Measurements from ENCODE around the gene DEFB123. TPM values are rescaled to one million over a fixed set of nuclear protein-coding genes. Genes with fewer than 3 reads are reported as not detected.
"Not testable (repeated sequence)": the region's sequence is repeated elsewhere in the genome, so short reads cannot be mapped to it uniquely, and the experiment has no call there.

Gene DEFB123
- total RNA-seq, 4 donors from 2014 or later, result not detected

DNA sequence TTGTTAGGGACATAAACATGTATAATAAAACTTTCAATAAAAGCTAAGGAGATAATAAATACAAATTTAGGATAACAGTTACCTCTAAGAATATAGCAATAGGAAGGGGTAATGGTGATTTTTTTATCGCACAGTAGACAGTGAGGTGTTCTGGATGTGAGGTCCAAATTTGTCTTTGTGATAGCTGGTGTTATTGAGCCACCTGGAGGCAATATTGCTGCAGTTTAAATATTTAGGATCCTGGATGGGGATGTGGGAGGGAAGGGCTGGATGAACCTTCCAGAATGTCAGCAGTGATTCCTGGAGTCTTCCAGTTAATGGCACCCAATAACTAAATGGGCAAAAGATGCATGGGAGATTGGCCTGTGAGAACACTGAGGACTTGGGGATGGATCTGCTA, 13.9 kb downstream of the DEFB123 start:
- no peak for ATAC-seq
- 80 to 86% methylated on average over 1 of the region's 1 CpG for WGBS, 2 donors (ENCODE audit: low coverage in 1 of 2)
- TF ChIP-seq POLR2AphosphoS5 (IDR thresholded peaks at IDR 0.05), result no peak
- no peak for TF ChIP-seq POLR2A (IDR thresholded peaks at IDR 0.05)
- Histone ChIP-seq H3K4me1 (no peaks in the 10 kb centered on the region), H3K27ac (no peak overlapping the region), H3K27me3 (peaks cover 11% of the 10 kb centered on the region), H3K9me3 (no peaks in the 10 kb centered on the region), H3K4me3 (no peak overlapping the region), H3K36me3 (no peaks in the 10 kb centered on the region)

DNA sequence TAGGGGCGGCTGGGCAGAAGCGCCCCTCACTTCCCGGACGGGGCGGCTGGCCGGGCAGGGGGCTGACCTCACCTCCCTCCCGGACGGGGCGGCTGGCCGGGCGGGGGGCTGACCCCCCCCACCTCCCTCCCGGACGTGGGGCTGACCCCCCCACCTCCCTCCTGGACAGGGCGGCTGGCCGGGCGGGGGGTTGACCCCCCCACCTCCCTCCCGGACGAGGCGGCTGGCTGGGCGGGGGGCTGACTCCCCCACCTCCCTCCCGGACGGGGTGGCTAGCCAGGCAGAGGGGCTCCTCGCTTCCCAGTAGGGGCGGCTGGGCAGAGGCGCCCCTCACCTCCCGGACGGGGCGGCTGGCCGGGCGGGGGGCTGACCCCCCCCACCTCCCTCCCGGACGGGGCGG, 30.5 kb downstream of the DEFB123 start:
- H3K4me3 ChIP-seq, result peak overlapping the region in 1 of 2 donors; percentile 12

DNA sequence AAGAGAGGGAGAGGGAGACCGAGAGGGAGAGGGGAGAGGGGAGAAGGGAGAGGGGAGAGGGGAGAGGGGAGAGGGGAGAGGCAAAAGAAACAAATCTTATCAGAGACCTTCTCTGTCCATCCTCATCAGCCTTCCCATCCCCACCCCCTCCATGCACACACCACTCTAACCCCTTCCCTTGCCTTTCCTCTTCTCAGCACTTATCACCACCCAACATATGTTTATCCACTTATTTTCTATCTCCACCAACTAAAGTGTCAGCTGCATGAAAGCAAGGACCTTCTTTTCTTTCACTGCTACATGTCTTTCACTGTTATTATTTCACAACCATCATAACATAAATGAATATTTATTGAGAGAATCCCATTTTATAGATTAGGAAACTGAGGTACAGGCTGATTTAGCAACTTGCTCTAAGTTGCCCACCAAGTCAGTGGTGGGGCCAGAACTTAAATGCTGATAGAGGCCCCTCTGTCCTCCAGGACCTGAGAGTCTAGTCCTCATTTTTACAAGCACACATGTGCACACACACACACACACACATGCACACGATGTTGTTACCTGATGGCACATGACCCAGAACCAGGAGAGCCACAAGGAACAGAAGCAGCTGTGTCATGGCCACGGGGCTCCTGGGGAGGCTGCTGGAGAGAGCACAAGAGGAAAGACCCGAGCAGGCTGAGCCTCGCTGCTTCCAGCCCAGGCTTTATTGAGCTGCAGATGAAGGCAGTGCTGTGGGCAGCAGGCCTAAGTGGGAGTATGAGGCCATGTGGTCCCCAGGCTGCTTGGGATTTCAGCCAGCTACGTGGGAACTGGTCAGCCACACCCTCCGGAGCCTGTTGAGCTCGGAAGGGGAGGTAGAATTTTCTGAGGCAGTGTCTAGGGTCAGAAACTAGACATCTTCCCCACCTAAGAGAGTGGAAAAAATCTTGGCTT, 32.2 kb downstream of the DEFB123 start:
- Histone ChIP-seq H3K4me3 (no peak overlapping the region), H3K4me1 (peaks cover 0 to 37% (median 7%) of the 10 kb centered on the region in 3 donors), H3K27ac (no peak overlapping the region), H3K27me3 (peaks cover 10% of the 10 kb centered on the region), H3K9me3 (no peaks in the 10 kb centered on the region), H3K36me3 (no peaks in the 10 kb centered on the region)
- no peak for TF ChIP-seq POLR2AphosphoS5 (IDR thresholded peaks at IDR 0.05)
- TF ChIP-seq, protein P1, sequence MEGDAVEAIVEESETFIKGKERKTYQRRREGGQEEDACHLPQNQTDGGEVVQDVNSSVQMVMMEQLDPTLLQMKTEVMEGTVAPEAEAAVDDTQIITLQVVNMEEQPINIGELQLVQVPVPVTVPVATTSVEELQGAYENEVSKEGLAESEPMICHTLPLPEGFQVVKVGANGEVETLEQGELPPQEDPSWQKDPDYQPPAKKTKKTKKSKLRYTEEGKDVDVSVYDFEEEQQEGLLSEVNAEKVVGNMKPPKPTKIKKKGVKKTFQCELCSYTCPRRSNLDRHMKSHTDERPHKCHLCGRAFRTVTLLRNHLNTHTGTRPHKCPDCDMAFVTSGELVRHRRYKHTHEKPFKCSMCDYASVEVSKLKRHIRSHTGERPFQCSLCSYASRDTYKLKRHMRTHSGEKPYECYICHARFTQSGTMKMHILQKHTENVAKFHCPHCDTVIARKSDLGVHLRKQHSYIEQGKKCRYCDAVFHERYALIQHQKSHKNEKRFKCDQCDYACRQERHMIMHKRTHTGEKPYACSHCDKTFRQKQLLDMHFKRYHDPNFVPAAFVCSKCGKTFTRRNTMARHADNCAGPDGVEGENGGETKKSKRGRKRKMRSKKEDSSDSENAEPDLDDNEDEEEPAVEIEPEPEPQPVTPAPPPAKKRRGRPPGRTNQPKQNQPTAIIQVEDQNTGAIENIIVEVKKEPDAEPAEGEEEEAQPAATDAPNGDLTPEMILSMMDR (IDR thresholded peaks at IDR 0.05), result no peak
- WGBS, 2 donors (ENCODE audit: low coverage in 1 of 2), result 40% methylated on average over 4 of the region's 8 CpGs; no CpG with 5 or more reads in 1 of the 2 donors
- ATAC-seq, result no peak

More for the DNA sequence above, 30.5 kb downstream of the DEFB123 start:
- peaks cover 0 to 29% (median 7%) of the 10 kb centered on the region in 3 donors for H3K4me1 ChIP-seq
- no CpG with 5 or more reads among the region's 33 CpGs for WGBS, 2 donors (ENCODE audit: low coverage in 1 of 2)
- H3K27ac ChIP-seq, H3K36me3 ChIP-seq, ATAC-seq, H3K27me3 ChIP-seq, H3K9me3 ChIP-seq: not testable (repeated sequence)

DNA sequence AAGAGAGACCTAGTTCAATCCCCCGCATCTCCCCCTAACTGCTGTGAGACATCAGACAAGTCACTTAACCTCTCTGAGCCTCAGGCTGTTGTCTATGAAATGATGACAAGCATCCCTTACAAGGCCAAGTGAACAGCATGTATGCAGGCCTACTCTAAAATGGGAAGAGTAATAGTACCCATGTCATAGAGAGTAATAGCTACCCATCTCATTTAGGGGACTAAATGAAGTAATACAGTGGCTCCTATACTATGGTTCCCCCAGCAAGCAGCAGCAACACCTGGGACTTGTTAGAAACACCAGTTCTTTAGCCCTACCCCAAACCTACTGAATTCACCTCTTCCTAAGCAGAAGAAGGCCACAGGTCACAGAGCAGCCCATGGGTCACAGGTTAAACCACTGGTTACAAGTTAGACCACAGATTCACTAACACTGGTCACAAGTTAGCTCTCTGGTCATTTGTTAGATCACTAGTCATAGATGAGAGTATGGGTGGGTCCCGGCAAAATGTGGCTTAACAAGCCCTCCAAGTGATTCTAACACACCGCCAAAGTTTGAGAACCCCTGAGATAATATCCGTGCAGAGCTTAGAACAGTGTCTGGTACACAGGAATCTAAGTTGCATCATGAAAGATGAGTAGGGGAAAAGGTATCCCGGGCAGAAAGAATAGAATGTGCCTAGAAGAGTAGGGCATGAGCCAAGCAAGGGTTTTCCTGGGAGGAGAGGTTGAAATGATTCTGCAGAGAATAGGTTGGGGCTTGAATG, 33.1 kb downstream of the DEFB123 start:
- Histone ChIP-seq H3K4me1 (peaks cover 0 to 37% (median 7%) of the 10 kb centered on the region in 3 donors), H3K27me3 (peaks cover 10% of the 10 kb centered on the region), H3K36me3 (no peaks in the 10 kb centered on the region), H3K9me3 (no peaks in the 10 kb centered on the region), H3K27ac (peak overlapping the region in 2 of 4 donors; percentile 77 to 78), H3K4me3 (no peak overlapping the region)
- TF ChIP-seq POLR2AphosphoS5 (IDR thresholded peaks at IDR 0.05) (no peak), POLR2A (IDR thresholded peaks at IDR 0.05) (no peak), EP300 (IDR thresholded peaks at IDR 0.05) (no peak)
- TF ChIP-seq, protein P1 (IDR thresholded peaks at IDR 0.05), result no peak
- WGBS, 2 donors (ENCODE audit: low coverage in 1 of 2), result 67 to 88% methylated on average over 1 to 3 of the region's 5 CpGs
- ATAC-seq, result no peak

DNA sequence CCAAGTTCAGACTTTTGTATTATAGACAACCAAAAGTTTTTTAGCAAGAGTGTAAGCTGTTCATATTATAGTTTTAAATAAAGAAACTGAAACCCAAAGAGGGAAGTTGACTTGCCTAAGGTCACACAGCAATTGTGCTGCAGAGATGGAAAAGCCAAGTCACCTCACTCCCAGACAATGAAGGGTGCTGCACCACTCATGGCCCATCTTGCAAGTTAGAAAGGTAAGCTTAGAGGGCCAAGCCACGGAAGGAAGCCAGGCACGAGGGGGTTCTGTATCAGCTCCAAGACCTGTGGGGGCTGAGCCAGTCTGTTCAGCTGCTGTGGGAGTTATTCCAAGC, 33.6 kb downstream of the DEFB123 start:
- ATAC-seq, result no peak
- H3K4me3 ChIP-seq, result no peak overlapping the region
- no peaks in the 10 kb centered on the region for H3K9me3 ChIP-seq
- no peaks in the 10 kb centered on the region for H3K36me3 ChIP-seq
- peak overlapping the region in 2 of 4 donors; percentile 77 to 78 for H3K27ac ChIP-seq
- 20 to 80% methylated on average over 1 to 2 of the region's 2 CpGs for WGBS, 2 donors (ENCODE audit: low coverage in 1 of 2)
- peaks cover 10% of the 10 kb centered on the region for H3K27me3 ChIP-seq
- TF ChIP-seq, protein P1 (IDR thresholded peaks at IDR 0.05), result no peak
- TF ChIP-seq EP300 (IDR thresholded peaks at IDR 0.05), result no peak
- no peak for TF ChIP-seq POLR2AphosphoS5 (IDR thresholded peaks at IDR 0.05)
- TF ChIP-seq POLR2A (IDR thresholded peaks at IDR 0.05), result no peak
- H3K4me1 ChIP-seq, result peaks cover 0 to 37% (median 7%) of the 10 kb centered on the region in 3 donors

All from gastroesophageal sphincter (tissue), 4 donors.